GM21360 (cell line): ENCODE data around the gene CCNQ.

ENCODE experiments used
- ATAC-seq: cut with Tn5 transposase; IDR thresholded peaks from one replicate; pipeline ENCODE4 v1.9.1; 2021; ENCODE audit warnings: mild to moderate bottlenecking, moderate library complexity; ENCODE audit not compliant: unreplicated experiment

CCNQ gene

DNA sequence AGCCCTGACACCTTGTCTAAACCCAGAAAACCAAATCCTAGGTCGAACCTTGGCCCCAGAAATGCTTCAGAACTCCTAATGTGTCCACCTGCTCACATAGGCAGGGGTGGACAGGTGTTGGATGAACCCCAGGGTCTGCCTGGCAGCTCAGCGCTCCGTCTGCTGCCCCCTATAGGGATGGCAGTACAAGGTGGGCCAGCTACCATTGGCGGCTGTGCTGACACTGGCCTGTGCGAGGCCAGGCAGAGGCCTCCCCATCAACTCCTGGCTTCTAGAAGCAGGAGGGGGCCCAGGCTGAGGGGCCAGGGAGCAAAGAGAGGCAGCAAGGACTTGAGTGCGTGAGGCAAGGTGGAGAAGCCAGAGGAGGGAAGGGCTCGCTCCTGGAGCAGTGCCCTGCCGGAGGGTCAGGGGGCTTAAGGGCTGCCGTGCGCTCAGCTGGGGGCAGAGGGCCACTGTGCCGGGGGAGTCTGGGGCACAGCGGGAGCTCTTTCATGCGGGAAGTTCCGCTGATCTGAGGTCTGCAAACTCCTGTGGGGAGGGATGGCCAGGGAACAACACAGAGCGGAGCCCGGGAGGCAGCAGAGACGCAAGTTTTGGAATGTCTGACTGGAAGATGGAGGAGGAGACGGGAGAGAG lies 20.6 kb downstream of the CCNQ start:
- no peak for ATAC-seq

- ATAC-seq: no peak
These were observed 22.0 kb downstream of the CCNQ start for GRCh38 chrX:153576961-153577360.

DNA sequence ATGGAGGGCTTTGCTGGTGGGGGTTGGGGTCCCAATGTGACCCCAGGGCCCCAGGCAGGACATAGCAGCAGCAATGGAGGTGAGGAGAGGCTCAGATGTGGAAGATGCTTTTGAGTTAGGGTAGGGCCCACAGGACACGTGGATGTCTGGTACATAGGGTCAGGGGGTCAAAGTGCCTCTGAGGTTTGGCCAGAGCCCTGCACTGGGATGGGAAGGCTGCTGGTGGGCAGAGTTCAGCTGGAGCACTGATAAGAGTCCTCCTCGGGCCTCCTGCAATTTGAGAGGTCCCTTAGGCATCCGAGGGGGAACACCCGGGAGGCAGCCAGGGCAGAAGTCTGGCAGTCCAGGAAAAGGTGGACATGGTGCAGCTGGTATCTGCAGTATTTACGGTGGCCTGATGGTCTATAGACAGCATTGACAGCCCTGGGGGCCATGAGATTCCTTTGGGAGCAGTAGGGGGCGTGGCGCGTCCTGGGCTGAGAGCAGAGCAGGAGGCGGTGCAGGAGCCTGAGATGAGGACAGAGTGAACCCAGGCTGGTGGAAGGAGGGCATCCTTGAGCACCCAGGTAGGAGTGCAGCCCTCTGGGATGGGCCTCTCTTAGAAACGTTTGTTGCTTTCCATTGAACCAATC lies 22.6 kb downstream of the CCNQ start:
- no peak for ATAC-seq

GRCh38 chrX:153573984-153574383 lies 25.0 kb downstream of the CCNQ start:
- no peak for ATAC-seq

GRCh38 chrX:153572601-153573000 lies 26.3 kb downstream of the CCNQ start:
- no peak for ATAC-seq

GRCh38 chrX:153571534-153571908 lies 27.4 kb downstream of the CCNQ start:
- no peak for ATAC-seq

GRCh38 chrX:153569475-153569874 lies 29.5 kb downstream of the CCNQ start:
- no peak for ATAC-seq

DNA sequence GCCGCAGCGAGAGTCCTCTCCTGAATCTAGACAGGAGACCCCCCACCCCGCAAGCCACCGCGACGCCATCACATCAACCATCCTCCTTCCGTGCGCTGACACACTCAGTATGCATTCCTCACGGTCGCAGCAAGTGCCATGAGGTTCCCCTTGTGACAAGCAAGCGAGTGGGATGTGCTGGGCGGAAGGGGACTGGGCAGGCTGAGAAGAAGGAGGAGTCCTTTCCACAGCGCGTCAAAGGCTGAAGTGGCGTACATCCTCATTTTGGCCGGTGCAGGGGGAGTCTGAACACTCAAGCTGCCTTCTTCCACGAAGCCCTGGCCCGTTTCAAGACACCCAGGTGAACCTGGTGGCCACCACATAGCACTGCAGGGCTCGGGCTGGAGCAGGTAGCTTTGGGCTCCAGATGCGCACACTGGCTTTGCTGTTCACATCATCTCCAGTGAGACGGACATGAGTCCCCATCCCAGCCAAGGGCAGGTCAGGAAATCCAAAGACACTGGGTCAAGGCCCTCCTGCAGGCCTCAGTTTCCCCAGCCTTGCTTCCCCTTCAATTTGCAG lies 30.4 kb downstream of the CCNQ start:
- no peak for ATAC-seq

- no peak for ATAC-seq
These were observed 32.9 kb downstream of the CCNQ start for GRCh38 chrX:153565996-153566580.

GRCh38 chrX:153564047-153564606 lies 34.8 kb downstream of the CCNQ start:
- ATAC-seq: no peak

GRCh38 chrX:153562546-153562945 lies 36.4 kb downstream of the CCNQ start:
- ATAC-seq: no peak

DNA sequence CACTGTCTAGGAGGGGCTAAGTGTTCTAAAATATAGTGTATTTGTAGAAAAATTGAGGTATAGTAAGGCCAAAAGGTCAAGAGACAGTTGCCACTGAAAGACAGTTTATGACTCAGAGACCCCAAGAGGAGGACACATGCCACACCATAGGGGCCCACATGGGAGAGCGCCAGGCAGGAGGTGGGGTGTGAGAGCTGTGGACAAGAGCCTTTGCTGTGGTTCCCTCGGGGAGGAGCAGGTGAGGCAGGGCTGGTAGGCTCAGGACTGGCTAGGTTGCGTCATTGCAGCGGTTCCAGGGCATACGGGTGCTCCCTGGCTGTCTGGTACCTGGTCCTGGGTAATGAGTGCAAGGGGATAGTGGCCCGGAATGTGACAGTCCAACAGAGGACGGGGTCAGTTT lies 37.6 kb downstream of the CCNQ start:
- no peak for ATAC-seq

- no peak for ATAC-seq
These were observed 38.5 kb downstream of the CCNQ start for GRCh38 chrX:153560466-153560865.

DNA sequence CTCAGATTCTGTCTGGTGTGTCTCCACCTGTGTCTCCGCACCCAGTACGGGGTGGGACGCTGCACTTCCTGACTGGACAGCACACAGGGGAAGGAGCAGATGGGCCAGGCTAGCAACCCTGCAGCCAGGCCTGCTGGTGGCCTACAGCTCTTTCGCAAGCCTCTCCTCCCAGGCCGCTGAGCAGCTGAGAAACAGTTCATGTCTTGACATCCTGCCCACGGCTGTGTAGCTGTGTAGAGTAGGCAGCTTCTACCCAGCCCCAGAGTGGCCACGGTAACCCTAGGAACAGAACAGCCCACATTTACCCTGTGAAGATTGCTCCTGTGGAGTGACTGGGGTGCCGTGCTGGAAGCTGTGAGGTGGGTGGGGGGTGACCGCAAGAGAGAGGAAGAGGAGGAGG lies 38.9 kb downstream of the CCNQ start:
- no peak for ATAC-seq

DNA sequence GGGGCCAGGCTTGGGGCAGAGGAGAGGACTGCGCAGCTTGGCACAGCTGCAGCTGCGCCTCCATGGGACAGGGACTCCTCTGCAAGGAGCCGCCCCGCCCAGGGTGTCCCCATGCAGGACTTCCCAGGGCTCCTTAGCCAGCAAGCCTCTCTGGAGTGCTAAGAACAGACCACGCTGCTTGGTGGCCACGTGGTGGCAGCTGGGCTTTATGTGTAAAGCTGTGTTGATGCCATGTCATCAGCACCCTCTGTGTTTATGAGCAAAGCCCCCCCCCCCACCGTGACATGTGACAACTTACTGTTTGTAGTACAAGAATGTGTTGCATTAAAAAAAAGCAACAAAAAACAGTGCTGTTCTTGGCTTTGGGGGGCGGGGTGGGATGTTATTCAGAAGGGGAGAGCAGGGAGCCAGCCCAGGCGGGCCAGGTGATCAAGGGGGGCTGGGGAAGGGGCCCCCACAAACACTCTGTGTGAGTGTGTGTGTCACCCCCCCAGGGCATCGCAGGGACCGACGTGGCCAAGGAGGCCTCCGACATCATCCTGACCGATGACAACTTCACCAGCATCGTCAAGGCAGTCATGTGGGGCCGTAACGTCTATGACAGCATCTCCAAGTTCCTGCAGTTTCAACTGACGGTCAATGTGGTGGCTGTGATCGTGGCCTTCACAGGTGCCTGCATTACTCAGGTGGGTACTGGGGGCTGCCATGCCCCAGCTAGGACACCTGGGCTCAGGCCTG lies 41.2 kb downstream of the CCNQ start:
- no peak for ATAC-seq

DNA sequence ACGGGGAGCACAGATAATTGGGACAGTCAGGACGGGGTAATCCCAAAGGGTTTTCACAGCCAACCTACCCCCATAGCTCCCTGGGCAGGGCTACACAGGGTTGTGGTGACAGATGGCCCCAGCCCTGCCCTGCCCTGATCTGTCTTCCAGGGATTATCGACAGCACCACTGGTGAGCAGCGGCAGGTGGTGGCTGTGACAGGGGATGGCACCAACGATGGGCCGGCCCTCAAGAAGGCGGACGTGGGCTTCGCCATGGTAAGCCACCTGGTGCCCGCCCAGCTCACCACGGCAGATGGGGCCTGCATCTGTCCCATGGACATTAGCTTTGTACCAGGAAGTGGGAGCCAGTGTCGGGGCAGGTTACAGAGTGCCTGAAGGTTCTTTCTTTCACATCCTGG lies 42.2 kb downstream of the CCNQ start:
- ATAC-seq: no peak

- no peak for ATAC-seq
These were observed 44.3 kb downstream of the CCNQ start for GRCh38 chrX:153554519-153555167.

GRCh38 chrX:153551135-153551534 lies 47.8 kb downstream of the CCNQ start:
- no peak for ATAC-seq

- ATAC-seq: no peak
These were observed 49.1 kb downstream of the CCNQ start for GRCh38 chrX:153549807-153550206.

DNA sequence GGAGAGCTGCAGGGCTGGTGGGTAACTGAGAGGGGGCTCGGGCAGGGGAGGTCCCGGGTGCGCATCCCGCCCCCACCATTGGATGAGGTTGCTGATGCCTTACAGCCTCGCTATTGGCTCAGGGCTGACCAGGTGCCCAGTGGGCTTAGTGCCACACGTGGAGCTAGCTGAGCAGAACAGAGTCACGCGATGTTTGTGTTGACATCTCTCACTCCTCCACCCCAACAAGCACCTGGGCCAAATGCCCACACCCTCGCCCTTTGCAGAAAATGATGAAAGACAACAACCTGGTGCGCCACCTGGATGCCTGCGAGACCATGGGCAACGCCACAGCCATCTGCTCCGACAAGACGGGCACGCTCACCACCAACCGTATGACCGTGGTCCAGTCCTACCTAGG lies 49.7 kb downstream of the CCNQ start:
- ATAC-seq: no peak

GRCh38 chrX:153547195-153547594 lies 51.7 kb downstream of the CCNQ start:
- ATAC-seq: no peak
